Amygdala (tissue), 56 donors: Measurements from ENCODE around the gene NOD2.

Experiments
- DNase-seq, 56 donors: peaks; one replicate each; lab custom pipeline; 2025; lab: John Stamatoyannopoulos, UW

Gene NOD2

GRCh38 chr16:50774405-50774804, 81.0 kb downstream of the NOD2 start:
- no peak for DNase-seq

DNA sequence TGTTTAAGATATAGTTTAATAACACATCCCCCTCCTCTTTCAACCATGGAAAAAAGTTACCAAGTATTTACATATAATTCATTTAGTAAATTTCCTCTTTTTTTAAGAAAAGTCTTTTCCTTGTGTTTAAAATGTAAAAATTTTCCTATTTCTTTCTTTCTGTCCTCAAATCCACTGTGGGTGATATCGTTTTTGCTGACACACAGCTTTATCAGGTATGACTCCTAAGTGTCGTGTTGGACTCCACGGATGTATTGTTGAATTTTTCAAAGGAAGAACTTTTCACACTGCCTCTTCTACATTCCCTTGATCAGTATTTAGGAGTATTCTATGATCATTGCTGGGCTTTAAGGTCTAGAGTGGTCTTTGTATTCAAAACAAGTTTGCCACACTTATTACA, 81.6 kb downstream of the NOD2 start:
- DNase-seq, result no peak

GRCh38 chr16:50776037-50776436, 82.6 kb downstream of the NOD2 start:
- DNase-seq, result no peak

- no peak for DNase-seq
Observed at GRCh38 chr16:50778284-50779163, 85.1 kb downstream of the NOD2 start.

DNA sequence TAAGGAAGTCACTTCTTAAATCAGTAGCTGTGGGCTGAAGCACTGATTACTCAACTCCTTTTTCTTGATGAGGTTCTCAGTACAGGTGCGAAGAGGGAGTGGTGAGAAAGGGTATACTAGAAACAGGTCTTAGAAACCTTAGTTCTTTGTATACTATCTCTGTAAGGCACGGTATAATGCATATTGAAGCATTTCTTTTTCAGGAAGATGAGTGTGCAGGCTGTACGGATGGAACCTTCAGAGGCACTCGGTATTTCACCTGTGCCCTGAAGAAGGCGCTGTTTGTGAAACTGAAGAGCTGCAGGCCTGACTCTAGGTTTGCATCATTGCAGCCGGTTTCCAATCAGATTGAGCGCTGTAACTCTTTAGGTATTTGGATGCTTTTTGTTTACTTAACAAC, 87.6 kb downstream of the NOD2 start:
- no peak for DNase-seq

DNA sequence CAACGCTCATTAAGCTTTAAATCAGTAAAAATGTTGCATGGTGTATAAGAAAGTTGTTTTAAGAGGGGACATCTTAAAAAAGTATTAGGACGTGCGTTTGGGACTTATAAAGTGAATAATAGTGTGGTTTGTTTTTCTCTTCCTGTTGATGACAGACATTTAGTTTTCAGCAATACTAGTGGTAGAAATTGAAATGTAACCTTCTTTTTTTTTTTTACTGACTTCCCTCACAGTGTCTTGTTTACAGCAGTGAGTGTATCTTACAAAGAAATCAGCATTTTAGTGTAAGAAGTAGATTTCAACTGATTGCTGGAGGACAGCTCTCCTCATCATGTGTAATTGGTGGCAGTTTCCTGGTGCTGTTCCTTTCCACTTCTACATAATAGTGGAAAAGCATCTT, 88.1 kb downstream of the NOD2 start:
- DNase-seq, result no peak
